Stimulated activated naive CD4-positive, alpha-beta T cell treated with Interleukin-2 at 50 U/mL for 16 hours (primary cell): Measurements from ENCODE around the gene CMPK1.
A peak's percentile ranks its signal among the peaks of the same experiment; 100 is the strongest.
"Not testable (repeated sequence)": the region's sequence is repeated elsewhere in the genome, so short reads cannot be mapped to it uniquely, and the experiment has no call there.

Source experiments
- DNase-seq: peaks from one replicate; lab custom pipeline; 2025; lab: John Stamatoyannopoulos, UW

Gene CMPK1, protein sequence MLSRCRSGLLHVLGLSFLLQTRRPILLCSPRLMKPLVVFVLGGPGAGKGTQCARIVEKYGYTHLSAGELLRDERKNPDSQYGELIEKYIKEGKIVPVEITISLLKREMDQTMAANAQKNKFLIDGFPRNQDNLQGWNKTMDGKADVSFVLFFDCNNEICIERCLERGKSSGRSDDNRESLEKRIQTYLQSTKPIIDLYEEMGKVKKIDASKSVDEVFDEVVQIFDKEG

DNA sequence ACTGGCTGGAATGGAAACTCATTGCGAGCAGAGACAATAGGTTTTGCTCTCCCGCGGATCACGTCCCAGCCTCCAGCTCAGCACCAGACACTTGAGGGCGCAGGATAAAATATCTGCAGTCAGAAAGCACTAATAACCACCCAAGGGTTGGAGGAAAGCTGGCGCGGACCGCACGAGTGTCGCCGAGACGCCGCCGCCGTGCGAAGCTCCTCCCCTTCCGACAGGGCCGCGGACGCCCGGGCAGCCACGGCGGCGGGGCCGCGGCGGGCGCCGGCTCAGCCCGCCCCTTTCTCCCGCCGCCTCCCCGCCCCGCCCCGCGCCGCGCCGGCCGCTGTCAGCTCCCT, at the start of gene CMPK1:
Gene CMPK1 (plus strand): TSS at position 213 of the 344 bp plus-strand sequence. CDS start 156 bp downstream, outside the sequence.
- DNase-seq = peak; percentile 72

DNA sequence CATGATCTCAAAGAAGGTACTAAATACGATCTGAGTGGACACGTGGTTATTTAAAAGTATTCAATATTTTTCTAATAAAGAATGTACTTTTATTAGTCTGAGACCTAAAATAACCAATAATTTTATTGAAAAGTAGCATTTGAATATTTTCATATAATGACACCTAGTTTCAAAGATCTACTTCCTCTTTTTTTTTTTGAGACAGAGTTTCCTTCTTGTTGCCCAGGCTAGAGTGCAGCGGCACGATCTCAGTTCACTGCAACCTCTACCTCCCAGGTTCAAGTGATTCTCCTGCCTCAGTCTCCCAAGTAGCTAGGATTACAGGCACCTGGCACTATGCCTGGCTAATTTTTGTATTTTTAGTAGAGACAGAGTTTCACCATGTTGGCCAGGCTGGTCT, 45.5 kb upstream of the CMPK1 start:
- not testable (repeated sequence) for DNase-seq

DNA sequence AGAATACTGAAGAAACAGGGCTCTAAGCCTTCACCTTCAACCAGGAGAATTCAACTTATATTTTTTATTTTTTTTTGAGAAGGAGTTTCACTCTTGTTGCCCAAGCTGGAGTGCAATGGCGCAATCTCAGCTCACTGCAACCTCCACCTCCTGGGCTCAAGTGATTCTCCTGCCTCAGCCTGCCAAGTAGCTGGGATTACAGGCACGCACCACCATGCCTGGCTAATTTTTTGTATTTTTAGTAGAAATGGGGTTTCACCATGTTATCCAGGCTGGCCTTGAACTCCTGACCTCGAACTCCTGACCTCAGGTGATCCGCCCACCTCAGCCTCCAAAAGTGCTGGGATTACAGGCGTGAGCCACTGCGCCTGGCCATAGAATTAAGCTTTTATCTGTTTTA, 38.7 kb upstream of the CMPK1 start:
- DNase-seq = not testable (repeated sequence)

DNA sequence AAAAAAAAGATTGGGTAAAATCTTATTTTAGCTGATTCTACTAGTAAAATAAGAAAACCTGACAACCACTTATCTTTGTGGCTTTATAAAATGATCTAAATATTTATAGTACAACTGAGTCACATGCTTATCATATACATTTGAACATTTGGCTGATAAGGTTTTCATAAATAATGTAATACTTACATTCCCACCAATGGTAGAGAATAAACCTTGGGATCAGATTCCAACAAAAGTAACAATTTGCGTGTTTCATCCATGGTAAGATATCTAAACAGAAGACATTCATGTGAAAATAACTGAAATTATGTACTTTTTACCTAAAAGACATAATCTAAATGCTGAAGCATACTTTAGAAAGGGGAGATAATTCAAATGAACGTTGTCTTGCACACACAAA, 38.0 kb upstream of the CMPK1 start:
- DNase-seq = no peak

DNA sequence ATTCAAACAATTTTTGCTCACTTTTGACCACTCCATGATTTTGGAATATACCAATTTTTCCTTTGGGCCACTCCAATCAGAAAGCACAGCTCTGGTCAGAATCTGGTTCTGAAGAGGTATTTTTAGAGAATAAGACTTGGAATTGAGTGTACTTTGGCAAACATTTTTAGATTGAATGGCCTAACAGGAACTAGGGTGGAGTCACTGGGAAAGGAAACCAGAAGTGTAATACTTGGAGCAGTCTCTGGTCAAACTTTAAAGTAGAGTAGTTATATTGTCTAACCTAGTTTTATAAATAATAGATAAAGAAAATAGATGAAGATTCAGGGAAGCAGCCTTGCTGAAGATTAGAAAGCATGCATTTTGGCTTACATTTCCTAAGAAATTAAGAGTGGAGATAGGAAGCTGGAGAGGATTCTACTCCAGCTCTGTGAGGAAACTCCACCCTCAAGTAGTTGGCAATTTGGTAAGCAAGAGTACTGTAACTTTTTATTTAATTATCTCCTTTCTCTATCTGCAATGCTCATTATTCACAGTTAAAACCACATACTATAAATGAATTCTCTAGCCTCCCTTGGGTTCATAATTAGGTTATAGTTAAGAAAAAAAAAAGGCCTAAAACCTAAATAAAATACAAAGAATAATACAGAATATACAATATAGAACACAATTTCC, 35.4 kb upstream of the CMPK1 start:
- no peak for DNase-seq

DNA sequence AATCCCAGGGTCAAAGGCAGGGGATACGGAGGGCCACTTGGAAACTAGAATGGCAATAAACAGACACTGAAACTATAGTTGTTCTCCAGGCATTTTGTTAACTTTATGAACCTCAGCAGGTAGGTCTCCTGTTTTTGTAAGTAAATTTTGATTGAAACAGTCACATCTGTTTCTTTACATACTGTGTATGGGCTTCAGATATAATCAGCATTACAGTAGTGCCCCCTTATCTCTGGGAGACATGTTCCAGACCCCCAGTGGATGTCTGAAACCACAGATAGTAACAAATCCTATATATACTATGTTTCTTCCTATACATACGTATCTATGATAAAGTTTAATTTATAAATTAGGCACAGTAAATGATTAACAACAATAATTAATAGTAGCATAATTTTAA, 31.1 kb upstream of the CMPK1 start:
- DNase-seq = no peak

DNA sequence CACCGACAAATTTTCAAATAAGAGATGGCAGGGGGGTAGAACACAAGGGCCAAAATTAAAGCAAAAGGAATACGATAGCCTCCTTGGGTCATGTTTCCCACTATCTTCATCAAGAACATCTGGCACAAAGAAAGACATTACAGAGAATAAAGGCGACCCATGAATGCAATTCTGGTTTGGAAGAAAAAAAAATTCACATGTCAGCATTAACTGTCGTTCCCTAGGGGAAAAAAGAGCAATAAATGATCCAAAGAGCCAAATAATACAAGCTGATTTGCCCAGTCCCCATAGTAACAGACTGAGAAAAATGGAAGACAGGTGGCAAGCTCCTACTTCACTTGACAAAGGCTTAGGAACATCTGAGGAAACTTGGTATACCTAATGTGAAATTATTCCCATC, 24.2 kb upstream of the CMPK1 start:
- no peak for DNase-seq

DNA sequence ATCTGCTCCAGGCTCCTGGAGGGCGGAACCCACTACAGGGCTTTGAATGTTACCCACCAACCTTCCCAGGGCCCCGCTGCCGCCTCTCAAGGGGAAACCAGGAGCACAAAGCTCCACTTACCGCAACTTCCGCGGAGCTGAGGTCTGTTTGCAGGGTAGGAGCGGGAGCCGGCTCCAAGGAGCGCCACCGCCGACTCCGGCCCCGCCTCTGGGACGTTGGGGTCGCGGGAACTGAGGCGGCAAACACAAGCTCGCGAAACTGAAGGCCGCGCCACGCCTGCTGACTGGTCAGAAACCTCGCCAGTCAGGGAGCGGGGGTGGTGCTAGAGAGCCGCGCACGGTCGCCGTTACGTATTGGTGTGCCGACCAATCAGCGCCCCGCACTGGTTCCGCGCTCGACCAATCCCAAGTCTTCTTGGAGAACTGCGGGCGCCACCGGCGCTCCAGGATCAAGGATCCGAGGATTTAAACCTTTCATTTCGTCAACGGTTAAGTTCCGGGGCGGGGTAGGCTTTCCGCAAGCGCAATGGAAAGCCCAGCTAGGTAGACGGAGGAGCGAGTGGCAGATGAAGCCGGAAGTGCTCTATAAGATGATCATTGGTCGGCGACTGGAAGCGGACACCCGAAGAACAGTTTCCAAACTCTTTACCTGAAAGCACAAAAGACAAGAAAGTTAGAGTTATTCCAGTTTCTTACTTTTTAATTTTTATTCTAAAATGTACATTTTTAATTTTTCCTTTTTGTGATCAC, 19.5 kb upstream of the CMPK1 start, which contains the start of gene STIL:
Gene STIL (minus strand): TSS at position 233 of the 750 bp plus-strand sequence. CDS start 3,828 bp downstream, outside the sequence.
- peak; percentile 97 for DNase-seq

DNA sequence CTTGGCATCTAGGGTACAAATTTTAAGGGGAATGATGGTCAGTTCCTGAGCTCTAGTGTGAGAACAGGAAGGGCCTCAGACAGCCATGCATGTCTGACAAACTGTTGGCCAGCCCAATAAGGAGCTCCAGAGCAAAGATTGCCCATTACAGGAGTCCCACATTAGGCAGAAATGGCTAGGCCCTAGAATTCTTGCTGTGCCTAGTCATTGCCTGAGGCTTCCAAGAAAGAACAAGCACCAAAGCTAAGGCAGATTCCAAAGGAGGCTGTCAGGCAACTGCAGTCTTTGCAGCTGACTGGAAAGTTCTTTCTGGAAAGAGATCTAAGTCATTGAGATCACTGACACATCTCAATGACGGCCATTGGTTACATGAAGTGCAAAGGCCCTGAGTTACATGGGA, 15.7 kb upstream of the CMPK1 start:
- DNase-seq = no peak

DNA sequence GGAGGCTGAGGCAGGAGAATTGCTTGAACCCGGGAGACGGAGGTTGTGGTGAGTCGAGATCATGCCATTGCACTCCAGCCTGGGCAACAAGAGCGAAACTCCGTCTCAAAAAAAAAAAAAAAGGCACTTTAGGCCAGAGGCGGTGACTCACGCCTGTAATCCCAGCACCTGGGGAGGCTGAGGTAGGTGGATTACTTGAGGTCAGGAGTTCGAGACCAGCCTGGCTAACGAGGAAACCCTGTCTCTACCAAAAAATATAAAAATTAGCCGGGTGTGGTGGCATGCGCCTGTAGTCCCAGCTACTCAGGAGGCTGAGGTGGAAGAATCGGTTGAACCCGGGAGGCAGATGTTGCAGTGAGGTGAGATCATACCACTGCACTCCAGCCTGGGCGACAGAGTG, 13.6 kb upstream of the CMPK1 start:
- not testable (repeated sequence) for DNase-seq

DNA sequence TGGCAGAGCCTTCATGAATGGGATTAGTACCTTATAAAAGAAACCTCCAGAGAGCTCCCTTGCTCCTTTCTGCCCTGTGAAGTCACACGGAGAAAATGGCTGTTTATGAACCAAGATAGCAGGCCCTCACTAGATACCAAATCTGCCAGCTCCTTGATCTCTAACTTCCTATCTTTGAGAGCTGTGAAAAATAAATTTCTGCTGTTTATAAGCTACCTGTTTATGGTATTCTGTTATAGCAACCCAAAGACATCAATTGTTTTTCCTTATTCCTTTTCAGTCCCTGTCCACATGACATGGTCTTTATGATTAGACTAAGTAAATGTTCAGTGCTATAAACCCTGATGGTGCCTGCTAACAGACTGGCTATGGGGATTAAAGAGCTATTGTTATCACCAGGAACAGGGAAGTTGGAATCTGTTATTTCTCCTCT, 10.0 kb upstream of the CMPK1 start:
- no peak for DNase-seq

DNA sequence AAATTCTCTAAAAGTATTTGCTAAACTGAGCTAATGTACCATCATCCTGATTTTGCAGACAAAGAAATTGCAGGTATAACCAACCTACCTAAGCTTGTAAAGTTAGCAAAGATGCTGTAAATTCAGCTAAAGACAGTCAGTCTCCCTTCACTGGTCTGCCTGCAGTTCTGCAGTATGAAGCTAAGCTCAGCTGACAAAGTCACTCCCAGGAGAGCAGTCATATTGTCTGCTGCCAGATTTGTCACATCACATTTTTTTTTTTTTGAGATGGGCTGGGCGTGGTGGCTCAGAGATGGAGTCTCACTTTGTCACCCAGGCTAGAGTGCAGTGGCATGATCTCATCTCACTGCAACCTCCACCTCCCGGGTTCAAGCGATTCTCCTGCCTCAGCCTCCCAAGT, 8.9 kb upstream of the CMPK1 start:
- DNase-seq = no peak

DNA sequence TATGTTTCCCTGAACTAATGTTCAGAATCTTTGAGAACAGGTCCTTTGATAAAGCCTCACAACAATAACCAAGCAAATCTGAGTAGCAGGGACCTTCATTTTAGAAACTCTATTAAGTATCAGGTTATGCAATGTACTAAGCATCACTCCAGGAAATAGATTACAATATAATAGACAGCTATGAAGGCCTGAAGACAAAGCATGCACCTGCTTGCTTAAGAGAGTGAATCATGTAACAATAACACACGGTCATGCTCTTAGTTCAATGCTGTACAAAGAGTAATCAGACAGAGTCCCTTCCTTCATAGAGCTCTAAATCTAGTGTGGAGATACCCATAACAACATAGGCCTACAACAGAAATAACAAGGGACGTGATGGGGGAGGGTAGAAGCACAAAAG, 8.1 kb upstream of the CMPK1 start:
- DNase-seq = no peak

DNA sequence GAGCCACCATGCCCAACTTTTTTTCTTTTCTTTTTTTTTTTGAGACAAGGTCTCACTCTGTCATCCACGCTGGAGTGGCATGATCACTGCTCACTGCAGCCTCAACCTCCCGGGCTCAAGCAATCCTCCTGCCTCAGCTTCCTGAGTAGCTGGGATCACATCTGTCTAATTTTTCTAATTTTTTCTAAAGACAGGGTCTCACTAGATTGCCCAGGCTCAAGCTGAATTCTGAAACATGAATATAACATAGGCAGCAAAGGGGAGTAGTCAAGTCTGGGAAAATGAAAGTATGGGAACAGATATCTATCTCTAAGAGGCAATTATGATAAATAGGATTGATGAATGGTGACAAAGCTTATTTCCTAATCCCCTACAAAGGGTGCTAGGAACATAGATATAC, 7.3 kb upstream of the CMPK1 start:
- no peak for DNase-seq

DNA sequence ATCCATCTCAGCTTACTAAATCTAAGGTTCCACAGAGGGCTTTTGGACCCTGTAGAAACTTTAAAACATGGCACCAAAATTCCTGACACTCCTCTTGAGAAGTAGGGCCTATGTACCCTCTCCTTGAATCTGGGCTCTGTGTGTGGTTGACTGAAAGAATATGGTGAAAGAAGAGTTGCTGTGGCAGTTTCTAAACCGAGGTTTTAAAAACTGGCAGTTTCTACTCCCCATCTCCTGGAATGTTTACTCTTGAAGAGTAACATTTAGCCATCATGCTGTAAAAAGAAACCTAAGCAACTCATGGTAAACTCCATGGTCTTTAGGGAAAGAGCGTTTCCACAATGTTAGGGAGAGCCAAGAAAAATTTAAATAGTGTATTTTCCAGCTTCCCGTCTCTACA, 4.6 kb upstream of the CMPK1 start:
- DNase-seq = no peak

DNA sequence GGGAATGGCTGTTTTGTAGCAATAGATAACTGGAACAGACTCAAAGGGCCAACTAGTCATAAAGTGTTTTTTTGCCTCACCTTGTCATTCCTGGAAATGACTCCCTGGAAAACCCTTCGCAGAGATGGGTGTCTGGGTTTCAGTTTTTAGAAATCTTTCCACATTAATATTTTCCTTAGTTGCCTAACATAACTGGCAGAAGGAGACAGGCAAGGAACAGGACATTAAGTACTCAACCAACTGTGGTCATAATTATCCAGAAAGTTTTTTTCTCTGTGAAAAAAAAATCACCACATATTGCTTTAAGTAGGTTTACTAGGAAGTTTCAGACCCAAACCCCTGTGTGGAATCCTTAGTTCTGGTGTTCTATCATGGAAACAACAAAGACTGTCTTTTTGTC, 3.4 kb upstream of the CMPK1 start:
- DNase-seq = no peak

DNA sequence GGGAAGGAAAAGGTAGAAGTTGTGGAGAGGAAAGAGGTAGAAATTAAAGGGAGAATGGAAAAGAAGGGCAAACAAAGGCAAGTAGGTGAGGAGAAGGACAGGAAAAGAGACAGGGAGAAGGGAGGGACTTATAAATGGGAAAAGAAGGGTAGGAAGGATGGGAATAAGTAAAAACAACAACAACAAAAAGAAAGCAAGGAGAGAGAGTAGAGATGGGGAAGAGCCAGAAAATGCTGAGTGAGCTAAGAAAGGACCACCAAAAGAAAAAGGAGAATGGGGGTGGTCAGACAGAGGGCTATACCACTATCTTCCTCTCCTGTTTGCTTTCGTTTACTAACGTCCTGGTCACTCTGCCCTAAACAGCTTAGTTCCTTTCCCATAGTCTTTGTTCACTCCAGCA, 1.7 kb upstream of the CMPK1 start:
- no peak for DNase-seq

DNA sequence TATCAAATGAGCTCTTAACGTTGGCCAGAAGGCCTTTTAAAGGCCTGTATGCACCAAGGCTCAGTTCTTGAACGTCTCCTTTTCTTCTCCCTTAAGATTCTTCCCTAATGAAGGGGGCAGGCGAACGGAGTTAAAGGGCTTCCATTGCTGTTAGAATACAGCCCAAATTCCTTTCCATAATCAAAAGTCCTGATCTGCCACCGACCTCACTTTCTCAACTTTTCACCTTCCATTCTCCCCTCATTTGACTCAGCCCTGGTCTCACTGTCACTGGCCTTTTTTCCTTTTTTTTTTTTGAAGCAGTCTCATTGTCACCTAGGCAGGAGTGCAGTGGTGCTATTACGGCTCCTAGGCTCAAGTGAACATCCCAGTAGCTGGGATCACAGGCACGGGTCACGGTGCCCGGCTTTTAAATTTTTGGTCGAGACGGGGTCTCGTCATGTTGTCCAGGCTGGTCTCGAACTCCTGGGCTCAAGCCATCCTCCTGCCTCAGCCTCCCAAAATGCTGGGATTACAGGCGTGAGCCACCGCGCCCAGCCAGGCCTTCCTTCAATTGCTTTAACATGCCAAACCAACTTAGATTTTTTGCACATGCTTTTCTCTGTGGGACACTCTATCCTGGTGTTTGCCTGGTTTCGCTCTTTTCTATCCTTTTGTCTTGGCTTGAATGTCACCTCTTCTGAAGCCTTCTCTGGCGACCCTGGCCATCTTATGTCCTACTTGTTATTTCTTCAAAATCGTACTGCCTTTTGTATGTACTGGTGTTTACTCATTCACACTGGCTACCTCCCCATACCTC, 612 bp upstream of the CMPK1 start:
- DNase-seq = no peak

DNA sequence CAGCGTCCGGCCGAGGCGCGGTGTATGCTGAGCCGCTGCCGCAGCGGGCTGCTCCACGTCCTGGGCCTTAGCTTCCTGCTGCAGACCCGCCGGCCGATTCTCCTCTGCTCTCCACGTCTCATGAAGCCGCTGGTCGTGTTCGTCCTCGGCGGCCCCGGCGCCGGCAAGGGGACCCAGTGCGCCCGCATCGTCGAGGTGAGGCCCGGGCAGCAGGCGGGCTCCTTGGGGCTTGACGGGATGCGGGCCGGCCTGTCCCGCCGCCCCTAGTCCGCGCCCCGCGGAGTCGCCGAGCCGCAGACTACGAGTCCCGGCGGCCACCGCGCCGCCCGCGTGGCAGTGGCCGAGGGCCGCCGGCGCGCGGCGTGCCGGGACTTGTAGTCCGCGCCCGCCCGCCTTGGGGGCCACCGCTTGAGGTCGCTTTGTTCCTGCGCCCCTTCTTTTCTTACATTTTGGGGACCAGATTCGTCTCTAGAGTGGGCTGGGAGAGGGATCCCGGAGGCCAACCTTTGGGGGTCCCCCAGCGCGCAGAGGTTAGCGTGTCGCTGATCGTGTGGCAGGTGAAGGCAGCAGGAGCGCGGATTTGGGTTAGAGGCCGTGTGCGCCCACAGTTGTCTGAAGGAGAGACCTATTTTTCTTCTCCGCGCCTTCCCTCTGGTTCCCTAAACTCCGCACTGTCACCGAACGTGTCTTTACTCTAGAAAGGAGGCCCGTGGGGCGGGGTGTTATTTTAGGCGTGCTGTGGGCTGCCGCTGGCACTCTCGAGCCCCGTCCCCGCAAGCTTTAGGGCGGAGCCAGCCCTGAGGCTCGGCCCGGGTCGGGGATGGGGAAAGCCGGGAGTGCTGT, 553 bp downstream of the CMPK1 start:
- DNase-seq = peak; percentile 64

DNA sequence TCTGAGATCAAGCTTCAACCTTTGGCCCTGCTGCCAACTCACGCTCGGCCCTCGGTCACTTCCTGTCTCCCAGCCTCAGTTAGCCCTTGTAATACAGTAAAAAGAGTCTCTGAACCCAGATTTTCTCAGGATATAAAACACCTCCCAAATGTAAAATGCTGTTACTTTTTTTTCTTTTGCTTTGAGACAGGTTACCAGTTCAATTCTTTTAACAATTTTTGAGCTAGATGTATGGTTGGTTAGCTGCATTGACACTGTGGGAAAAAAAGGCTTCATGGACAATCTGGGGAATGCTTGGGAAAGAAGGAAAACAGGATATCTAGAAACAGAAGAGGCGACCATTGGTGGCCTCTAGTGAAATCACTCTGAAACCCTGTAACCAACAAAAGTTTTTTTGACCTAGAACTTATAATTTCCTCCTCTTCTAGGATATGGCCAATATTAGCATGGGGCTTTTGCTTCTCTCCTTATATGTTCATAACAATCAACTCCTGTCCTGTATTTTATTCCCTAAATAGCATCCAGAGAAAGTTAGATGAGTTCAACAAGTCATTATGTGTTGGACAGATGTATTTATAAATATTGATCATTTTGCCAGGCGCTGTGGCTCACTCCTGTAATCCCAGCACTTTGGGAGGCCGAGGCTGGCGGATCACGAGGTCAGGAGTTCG, 1.3 kb downstream of the CMPK1 start:
- no peak for DNase-seq

DNA sequence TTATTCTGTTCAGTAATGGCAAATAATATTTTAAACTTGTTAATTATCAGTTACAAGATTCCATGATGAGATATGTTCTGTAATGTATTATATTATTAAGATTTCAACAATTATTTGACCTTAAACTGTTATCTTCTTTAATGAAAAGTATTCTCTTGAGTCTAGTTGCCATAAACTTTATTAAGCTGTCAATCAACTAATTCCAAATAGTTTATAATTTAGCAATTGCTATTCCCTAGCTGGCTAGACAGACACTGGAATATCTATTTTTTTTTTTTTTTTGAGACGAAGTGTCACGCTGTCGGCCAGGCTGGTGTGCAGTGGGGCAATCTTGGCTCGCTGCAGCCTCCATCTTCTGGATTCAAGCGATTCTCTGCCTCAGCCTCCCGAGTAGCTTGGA, 3.8 kb downstream of the CMPK1 start:
- DNase-seq = no peak
